HL-60 (cell line): Measurements from ENCODE around the gene SMPD1.

ENCODE experiments used
- DNase-seq, 2 experiments: peaks; one replicate each; pipeline ENCODE4 v3.0.0-alpha.2; 2010 to 2020; ENCODE audit warnings: low read depth in 1 of 2, low spot score in 1 of 2
- H3K27ac ChIP-seq: fragments of 250-450 bp; sonication (Bioruptor Pico); replicated peaks from 2 replicates; pipeline ENCODE4 v1.5.1; 2020; ENCODE audit warnings: mild to moderate bottlenecking, moderate library complexity
- H3K27me3 ChIP-seq: fragments of 250-450 bp; sonication (Bioruptor Pico); 2 replicates; pipeline ENCODE4 v1.5.1; 2021; ENCODE audit warnings: mild to moderate bottlenecking, moderate library complexity; ENCODE audit not compliant: insufficient read depth, poor library complexity, severe bottlenecking
- H3K4me3 ChIP-seq: replicated peaks from 2 replicates; pipeline ENCODE4 v1.5.1; 2011; ENCODE audit warnings: mild to moderate bottlenecking, control low read depth, low read length; ENCODE audit not compliant: insufficient read depth
- GABPA ChIP-seq: IDR thresholded peaks from 2 replicates; pipeline ENCODE4 v1.6.1; 2012; ENCODE audit warnings: low read depth
- POLR2AphosphoS5 ChIP-seq: IDR thresholded peaks from 2 replicates; pipeline ENCODE4 v1.6.1; 2012; ENCODE audit warnings: low read depth
- SPI1 ChIP-seq: IDR thresholded peaks from 2 replicates; pipeline ENCODE4 v1.6.1; 2012; ENCODE audit warnings: low read depth, mild to moderate bottlenecking, borderline replicate concordance
- TF ChIP-seq, protein P1 (sequence below): IDR thresholded peaks from one replicate; pipeline ENCODE4 v1.5.1; 2011; ENCODE audit warnings: low read length, control low read depth, inconsistent platforms; ENCODE audit not compliant: insufficient read depth
- TF ChIP-seq, protein P2 (sequence below): IDR thresholded peaks from 2 replicates; pipeline ENCODE4 v1.6.1; 2012; ENCODE audit warnings: low read depth; ENCODE audit not compliant: insufficient replicate concordance

Gene SMPD1

DNA sequence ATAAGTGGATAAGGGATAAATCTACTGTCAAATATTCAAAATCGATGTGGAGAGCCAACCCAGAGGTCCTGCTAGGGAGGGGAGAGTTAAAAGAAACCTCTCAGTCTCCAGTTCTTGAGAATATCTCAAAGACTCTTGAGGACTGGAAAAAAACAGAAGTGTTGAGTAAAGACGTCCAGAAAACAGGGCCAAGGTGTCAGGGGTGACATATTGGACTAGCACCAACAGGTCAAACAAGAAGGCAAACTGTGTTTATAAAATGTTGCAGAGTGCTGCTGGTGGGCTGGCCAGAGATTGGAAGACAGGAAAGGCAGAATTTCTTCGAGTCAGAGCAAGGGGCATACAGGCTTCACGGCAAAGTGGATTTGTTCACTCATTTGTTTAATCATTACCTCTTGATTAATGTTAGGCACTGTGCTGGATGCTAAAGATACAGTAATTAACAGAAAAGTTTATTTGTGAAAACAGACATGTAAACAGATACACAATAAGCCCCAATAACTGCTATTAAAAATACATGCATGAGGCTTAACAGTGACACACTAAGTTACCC is 33.7 kb upstream of the SMPD1 start:
- TF ChIP-seq POLR2AphosphoS5 (no peak), GABPA (no peak), SPI1 (no peak)
- TF ChIP-seq, protein P1, sequence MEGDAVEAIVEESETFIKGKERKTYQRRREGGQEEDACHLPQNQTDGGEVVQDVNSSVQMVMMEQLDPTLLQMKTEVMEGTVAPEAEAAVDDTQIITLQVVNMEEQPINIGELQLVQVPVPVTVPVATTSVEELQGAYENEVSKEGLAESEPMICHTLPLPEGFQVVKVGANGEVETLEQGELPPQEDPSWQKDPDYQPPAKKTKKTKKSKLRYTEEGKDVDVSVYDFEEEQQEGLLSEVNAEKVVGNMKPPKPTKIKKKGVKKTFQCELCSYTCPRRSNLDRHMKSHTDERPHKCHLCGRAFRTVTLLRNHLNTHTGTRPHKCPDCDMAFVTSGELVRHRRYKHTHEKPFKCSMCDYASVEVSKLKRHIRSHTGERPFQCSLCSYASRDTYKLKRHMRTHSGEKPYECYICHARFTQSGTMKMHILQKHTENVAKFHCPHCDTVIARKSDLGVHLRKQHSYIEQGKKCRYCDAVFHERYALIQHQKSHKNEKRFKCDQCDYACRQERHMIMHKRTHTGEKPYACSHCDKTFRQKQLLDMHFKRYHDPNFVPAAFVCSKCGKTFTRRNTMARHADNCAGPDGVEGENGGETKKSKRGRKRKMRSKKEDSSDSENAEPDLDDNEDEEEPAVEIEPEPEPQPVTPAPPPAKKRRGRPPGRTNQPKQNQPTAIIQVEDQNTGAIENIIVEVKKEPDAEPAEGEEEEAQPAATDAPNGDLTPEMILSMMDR = no peak
- TF ChIP-seq, protein P2, sequence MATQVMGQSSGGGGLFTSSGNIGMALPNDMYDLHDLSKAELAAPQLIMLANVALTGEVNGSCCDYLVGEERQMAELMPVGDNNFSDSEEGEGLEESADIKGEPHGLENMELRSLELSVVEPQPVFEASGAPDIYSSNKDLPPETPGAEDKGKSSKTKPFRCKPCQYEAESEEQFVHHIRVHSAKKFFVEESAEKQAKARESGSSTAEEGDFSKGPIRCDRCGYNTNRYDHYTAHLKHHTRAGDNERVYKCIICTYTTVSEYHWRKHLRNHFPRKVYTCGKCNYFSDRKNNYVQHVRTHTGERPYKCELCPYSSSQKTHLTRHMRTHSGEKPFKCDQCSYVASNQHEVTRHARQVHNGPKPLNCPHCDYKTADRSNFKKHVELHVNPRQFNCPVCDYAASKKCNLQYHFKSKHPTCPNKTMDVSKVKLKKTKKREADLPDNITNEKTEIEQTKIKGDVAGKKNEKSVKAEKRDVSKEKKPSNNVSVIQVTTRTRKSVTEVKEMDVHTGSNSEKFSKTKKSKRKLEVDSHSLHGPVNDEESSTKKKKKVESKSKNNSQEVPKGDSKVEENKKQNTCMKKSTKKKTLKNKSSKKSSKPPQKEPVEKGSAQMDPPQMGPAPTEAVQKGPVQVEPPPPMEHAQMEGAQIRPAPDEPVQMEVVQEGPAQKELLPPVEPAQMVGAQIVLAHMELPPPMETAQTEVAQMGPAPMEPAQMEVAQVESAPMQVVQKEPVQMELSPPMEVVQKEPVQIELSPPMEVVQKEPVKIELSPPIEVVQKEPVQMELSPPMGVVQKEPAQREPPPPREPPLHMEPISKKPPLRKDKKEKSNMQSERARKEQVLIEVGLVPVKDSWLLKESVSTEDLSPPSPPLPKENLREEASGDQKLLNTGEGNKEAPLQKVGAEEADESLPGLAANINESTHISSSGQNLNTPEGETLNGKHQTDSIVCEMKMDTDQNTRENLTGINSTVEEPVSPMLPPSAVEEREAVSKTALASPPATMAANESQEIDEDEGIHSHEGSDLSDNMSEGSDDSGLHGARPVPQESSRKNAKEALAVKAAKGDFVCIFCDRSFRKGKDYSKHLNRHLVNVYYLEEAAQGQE = no peak
- Histone ChIP-seq H3K27me3 (peaks cover 4% of the 10 kb centered on the region), H3K27ac (no peak overlapping the region), H3K4me3 (no peak overlapping the region)
- no peak for DNase-seq

DNA sequence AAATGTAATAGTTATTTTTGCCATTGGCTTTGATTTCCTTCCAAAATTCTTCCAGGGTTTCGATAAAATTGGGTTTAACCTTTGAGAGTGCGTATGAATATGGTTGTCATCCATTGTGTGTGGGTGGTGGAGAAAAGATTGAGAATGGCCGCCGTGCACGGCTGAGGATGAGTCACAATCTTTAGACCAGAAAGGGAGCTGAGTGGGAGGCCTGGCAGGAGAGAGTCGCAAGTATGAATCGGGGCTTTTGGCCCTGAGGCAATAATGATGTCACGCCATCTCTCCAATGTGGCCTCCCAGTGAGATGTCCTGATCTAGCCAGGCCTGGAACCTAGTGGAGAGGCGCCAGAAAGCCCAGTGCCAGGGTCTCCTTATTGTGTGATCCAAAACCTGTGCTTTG is 33.1 kb upstream of the SMPD1 start:
- Histone ChIP-seq H3K27me3 (peaks cover 2% of the 10 kb centered on the region), H3K4me3 (no peak overlapping the region), H3K27ac (no peak overlapping the region)
- DNase-seq = no peak
- no peak for TF ChIP-seq POLR2AphosphoS5
- TF ChIP-seq SPI1 = no peak
- TF ChIP-seq GABPA = no peak
- TF ChIP-seq, protein P1 = no peak
- TF ChIP-seq, protein P2 = no peak

DNA sequence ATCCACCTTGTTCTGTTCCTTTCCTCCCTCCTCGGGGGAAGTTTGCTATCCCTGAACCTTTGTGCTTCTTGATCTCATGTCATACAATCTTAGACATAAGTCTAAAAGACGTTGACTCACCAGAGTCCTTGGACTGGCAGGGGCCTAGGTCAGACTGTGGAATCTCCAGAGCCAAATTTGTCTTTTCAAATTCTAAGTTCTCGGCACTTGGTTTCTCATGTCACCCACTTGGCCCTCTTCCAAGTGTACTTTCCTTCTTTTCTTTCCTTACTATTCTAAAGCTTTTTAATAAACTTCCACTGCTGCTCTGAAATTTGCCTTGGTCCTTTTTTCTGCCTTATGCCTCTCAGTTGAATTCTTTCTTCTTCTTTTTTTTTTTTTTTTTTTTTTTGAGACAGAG is 30.1 kb upstream of the SMPD1 start:
- DNase-seq = no peak
- Histone ChIP-seq H3K4me3 (no peak overlapping the region), H3K27me3 (no peaks in the 10 kb centered on the region), H3K27ac (no peak overlapping the region)
- TF ChIP-seq POLR2AphosphoS5 (no peak), SPI1 (no peak), GABPA (no peak)
- TF ChIP-seq, protein P1 = no peak
- TF ChIP-seq, protein P2 = no peak
